ENCODE measurements around the gene TGOLN2.

The TGOLN2 gene

DNA sequence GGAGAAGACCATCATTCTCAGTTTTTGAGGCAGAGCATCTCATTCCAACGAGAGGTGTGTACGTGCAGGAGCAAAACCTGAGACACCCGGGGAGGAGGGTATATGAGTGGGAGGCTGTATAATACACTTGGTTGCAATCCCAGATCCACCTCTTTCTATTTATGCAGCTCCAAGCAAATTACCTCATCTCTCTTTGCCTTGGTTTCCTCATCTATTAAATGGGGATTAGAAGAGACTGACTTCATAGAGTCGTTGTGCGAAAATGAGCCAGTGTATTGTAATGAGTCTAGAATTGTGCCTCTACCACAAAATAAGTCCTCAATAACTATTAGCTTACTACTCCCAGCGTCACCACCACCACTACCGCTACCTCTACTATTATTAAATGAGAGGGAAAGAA is 40.1 kb downstream of the TGOLN2 start:
- DNase-seq (ENCODE audit: low read depth in 2 of 2): no peak
- no peak overlapping the region for H3K4me3 ChIP-seq (replicated peaks in 1 of 2; ENCODE audit: low read depth in 2 of 2, low read length in 2 of 2)
- TF ChIP-seq, protein P1, sequence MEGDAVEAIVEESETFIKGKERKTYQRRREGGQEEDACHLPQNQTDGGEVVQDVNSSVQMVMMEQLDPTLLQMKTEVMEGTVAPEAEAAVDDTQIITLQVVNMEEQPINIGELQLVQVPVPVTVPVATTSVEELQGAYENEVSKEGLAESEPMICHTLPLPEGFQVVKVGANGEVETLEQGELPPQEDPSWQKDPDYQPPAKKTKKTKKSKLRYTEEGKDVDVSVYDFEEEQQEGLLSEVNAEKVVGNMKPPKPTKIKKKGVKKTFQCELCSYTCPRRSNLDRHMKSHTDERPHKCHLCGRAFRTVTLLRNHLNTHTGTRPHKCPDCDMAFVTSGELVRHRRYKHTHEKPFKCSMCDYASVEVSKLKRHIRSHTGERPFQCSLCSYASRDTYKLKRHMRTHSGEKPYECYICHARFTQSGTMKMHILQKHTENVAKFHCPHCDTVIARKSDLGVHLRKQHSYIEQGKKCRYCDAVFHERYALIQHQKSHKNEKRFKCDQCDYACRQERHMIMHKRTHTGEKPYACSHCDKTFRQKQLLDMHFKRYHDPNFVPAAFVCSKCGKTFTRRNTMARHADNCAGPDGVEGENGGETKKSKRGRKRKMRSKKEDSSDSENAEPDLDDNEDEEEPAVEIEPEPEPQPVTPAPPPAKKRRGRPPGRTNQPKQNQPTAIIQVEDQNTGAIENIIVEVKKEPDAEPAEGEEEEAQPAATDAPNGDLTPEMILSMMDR (IDR thresholded peaks at IDR 0.05; ENCODE audit: low read depth, low read length): no peak

DNA sequence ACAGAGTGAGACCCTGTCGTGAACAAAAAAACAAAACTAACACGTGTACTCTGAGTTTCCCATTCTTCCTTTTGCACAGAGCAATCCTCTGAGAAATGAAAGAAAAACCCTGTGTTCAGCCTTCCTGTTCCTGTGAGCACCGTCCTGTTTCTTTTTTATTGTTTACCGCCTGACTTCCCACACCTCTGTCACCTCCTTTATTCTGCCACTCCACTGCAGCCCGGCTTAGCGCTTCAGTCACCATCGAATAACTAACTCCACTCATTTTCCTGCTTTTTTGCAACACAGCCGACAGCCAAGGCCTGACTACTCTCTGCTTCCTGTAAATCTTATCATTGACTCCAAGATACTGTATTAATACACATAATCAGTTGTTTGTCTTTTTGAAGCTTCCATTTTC is 40.9 kb downstream of the TGOLN2 start:
- no peak overlapping the region for H3K4me3 ChIP-seq (replicated peaks in 1 of 2; ENCODE audit: low read depth in 2 of 2, low read length in 2 of 2)

DNA sequence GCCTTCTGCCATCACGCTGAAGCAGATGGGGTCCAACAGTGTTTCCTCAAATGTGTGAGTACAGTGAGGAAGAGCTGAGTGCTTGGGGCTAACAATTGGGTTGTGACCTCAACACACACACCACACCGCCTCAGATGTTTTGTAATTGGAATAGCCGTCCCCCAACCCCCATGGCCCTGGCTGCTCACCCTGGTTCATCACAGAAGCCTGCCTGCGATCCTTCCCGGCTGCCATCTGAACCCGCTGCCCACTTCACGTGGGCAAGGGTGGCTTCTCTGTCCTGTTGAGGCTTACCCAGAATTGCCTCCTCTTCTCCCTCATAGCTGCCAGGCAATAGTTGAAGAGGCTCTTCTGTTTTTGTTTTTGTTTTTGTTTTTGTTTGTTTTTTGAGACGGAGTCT is 44.1 kb downstream of the TGOLN2 start:
- no peak overlapping the region for H3K4me3 ChIP-seq (replicated peaks in 1 of 2; ENCODE audit: low read depth in 2 of 2, low read length in 2 of 2)
- no peak for DNase-seq (ENCODE audit: low read depth in 2 of 2)
- TF ChIP-seq, protein P1 (IDR thresholded peaks at IDR 0.05; ENCODE audit: low read depth, low read length): no peak

More for the DNA sequence above, 40.9 kb downstream of the TGOLN2 start:
- TF ChIP-seq, protein P1 (IDR thresholded peaks at IDR 0.05; ENCODE audit: low read depth, low read length): no peak
- DNase-seq (ENCODE audit: low read depth in 2 of 2): no peak

GRCh38 chr2:85282914-85283313 is 44.9 kb downstream of the TGOLN2 start:
- DNase-seq (ENCODE audit: low read depth in 2 of 2): no peak
- TF ChIP-seq, protein P1 (IDR thresholded peaks at IDR 0.05; ENCODE audit: low read depth, low read length): no peak
- no peak overlapping the region for H3K4me3 ChIP-seq (replicated peaks in 1 of 2; ENCODE audit: low read depth in 2 of 2, low read length in 2 of 2)

- TF ChIP-seq, protein P1 (IDR thresholded peaks at IDR 0.05; ENCODE audit: low read depth, low read length): no peak
- no peak for DNase-seq (ENCODE audit: low read depth in 2 of 2)
These were observed 46.2 kb downstream of the TGOLN2 start for GRCh38 chr2:85281553-85281952.

GRCh38 chr2:85278361-85278760 is 49.4 kb downstream of the TGOLN2 start:
- DNase-seq (ENCODE audit: low read depth in 2 of 2): peak in 1 of 2 donors; percentile 75
- H3K4me3 ChIP-seq (replicated peaks in 1 of 2; ENCODE audit: low read depth in 2 of 2, low read length in 2 of 2): peak overlapping the region in 1 of 2 donors; percentile 0
- TF ChIP-seq, protein P1 (IDR thresholded peaks at IDR 0.05; ENCODE audit: low read depth, low read length): no peak

More at GRCh38 chr2:85281553-85281952, 46.2 kb downstream of the TGOLN2 start:
- H3K4me3 ChIP-seq (replicated peaks in 1 of 2; ENCODE audit: low read depth in 2 of 2, low read length in 2 of 2): no peak overlapping the region
